BJ (cell line): ENCODE data around the gene CGREF1. TPM values are rescaled to one million over a fixed set of nuclear protein-coding genes. Genes with fewer than 3 reads are reported as not detected.

Experiments
- CTCF ChIA-PET: fragments of 350-600 bp; formaldehyde crosslinking; extraction: SDS; loops from one replicate; lab custom pipeline; 2021; ENCODE audit warnings: antibody characterized with exemption, inconsistent platforms; lab: Yijun Ruan, JAX
- POLR2A ChIA-PET: fragments of 300-600 bp; sonication (Branson Sonifier 250); formaldehyde crosslinking; extraction: SDS; loops from one replicate; lab custom pipeline; 2021; ENCODE audit warnings: antibody characterized with exemption; lab: Charles Lee
- DNase-seq: peaks from one replicate; pipeline ENCODE4 v3.0.0-alpha.2; 2011; ENCODE audit warnings: low read depth
- H3K27me3 ChIP-seq: 2 replicates; pipeline ENCODE4 v1.6.0; 2011; ENCODE audit warnings: low read length; ENCODE audit not compliant: control insufficient read depth, insufficient read depth
- H3K36me3 ChIP-seq: 2 replicates; pipeline ENCODE4 v1.5.1; 2011; ENCODE audit warnings: low read length; ENCODE audit not compliant: control insufficient read depth, insufficient read depth
- H3K4me3 ChIP-seq: 2 replicates; pipeline ENCODE4 v1.5.1; 2011; ENCODE audit warnings: low read depth, mild to moderate bottlenecking, control low read depth, low read length
- polyA plus RNA-seq: library from polyadenylated mRNA; depleted of rRNA; stranded (reverse); fragments of >200 nt; gene quantifications from 2 replicates; pipeline ENCODE4 v1.2.3, GENCODE V29; 2011
- TF ChIP-seq, protein P1 (sequence below): IDR thresholded peaks from 2 replicates; pipeline ENCODE4 v1.5.1; 2011; ENCODE audit warnings: low read depth, mild to moderate bottlenecking, control low read depth, inconsistent platforms, low read length, moderate library complexity; ENCODE audit not compliant: insufficient read depth

The CGREF1 gene
- polyA plus RNA-seq, 1 experiment: 6.9 TPM

DNA sequence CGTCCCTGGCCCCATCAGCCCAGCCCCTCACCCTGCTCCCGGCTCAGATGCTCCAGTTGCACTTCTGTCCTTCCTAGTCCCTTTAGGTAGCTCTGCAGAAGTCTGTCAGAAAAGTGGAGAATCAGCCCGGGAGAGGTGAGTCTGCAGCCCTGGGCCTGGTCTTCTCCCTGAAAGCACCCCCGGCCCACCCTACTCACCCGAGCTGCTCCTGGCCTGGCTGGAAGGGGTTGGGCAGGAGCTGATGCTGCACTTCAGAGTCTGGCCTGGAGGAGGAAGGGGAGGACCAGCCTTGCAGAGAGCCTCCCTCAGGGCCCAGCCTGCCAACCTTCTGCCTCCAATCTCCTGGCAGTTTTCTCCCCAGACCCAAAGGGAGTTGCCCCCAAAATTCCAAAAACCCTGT lies 16.6 kb downstream of the CGREF1 start:
- no peak overlapping the region for H3K4me3 ChIP-seq
- H3K36me3 ChIP-seq: no peaks in the 10 kb centered on the region
- CTCF ChIA-PET: interaction anchor here (0.6 to 8.0 kb wide), 10 partner anchors 64 to 448 kb away, joined by 3 to 94 read pairs (median 6); partner anchors contain the start of gene TRIM54
- no peak for DNase-seq
- POLR2A ChIA-PET: no interaction called here
- TF ChIP-seq, protein P1, sequence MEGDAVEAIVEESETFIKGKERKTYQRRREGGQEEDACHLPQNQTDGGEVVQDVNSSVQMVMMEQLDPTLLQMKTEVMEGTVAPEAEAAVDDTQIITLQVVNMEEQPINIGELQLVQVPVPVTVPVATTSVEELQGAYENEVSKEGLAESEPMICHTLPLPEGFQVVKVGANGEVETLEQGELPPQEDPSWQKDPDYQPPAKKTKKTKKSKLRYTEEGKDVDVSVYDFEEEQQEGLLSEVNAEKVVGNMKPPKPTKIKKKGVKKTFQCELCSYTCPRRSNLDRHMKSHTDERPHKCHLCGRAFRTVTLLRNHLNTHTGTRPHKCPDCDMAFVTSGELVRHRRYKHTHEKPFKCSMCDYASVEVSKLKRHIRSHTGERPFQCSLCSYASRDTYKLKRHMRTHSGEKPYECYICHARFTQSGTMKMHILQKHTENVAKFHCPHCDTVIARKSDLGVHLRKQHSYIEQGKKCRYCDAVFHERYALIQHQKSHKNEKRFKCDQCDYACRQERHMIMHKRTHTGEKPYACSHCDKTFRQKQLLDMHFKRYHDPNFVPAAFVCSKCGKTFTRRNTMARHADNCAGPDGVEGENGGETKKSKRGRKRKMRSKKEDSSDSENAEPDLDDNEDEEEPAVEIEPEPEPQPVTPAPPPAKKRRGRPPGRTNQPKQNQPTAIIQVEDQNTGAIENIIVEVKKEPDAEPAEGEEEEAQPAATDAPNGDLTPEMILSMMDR: no peak
- peaks cover 1% of the 10 kb centered on the region; the same call in 1 of the 2 replicates for H3K27me3 ChIP-seq

DNA sequence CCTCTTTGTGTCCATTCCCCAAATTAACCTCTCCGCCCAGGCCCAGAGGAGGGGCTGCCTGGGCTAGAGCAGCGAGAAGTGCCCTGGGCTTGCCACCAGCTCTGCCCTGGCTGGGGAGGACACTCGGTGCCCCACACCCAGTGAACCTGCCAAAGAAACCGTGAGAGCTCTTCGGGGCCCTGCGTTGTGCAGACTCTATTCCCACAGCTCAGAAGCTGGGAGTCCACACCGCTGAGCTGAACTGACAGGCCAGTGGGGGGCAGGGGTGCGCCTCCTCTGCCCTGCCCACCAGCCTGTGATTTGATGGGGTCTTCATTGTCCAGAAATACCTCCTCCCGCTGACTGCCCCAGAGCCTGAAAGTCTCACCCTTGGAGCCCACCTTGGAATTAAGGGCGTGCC lies 18.9 kb downstream of the CGREF1 start:
- ChIA-PET POLR2A (no interaction called here), CTCF (interaction anchor here (1.0 to 8.0 kb wide), 14 partner anchors 8 to 203 kb away, joined by 3 to 94 read pairs (median 6); partner anchors contain the start of genes ABHD1, KHK, PREB and TRIM54)
- TF ChIP-seq, protein P1: no peak
- DNase-seq: no peak
- no peaks in the 10 kb centered on the region for H3K36me3 ChIP-seq
- peaks cover 1% of the 10 kb centered on the region; the same call in 1 of the 2 replicates for H3K27me3 ChIP-seq
- H3K4me3 ChIP-seq: no peak overlapping the region

DNA sequence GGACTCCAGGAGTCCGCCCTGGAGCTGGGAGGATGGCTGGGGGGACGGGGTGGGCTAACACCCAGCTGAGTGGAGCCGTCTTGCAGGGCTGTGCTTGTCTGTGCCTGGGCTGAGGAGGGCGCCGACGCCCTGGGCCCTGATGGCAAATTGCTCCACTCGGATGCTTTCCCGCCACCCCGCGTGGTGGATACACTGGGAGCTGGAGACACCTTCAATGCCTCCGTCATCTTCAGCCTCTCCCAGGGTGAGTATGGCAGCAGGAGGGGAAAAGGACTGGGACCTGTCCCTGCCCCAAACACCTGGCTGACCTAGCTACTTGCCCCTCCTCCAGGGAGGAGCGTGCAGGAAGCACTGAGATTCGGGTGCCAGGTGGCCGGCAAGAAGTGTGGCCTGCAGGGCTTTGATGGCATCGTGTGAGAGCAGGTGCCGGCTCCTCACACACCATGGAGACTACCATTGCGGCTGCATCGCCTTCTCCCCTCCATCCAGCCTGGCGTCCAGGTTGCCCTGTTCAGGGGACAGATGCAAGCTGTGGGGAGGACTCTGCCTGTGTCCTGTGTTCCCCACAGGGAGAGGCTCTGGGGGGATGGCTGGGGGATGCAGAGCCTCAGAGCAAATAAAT lies 19.5 kb downstream of the CGREF1 start:
- peaks cover 1% of the 10 kb centered on the region; the same call in 1 of the 2 replicates for H3K27me3 ChIP-seq
- no peaks in the 10 kb centered on the region for H3K36me3 ChIP-seq
- no peak overlapping the region for H3K4me3 ChIP-seq
- CTCF ChIA-PET: interaction anchor here (0.7 to 8.0 kb wide), 20 partner anchors 8 to 298 kb away, joined by 3 to 94 read pairs (median 4); partner anchors contain the start of genes ABHD1, KHK, PREB and TRIM54
- POLR2A ChIA-PET: no interaction called here
- TF ChIP-seq, protein P1: no peak
- DNase-seq: no peak

DNA sequence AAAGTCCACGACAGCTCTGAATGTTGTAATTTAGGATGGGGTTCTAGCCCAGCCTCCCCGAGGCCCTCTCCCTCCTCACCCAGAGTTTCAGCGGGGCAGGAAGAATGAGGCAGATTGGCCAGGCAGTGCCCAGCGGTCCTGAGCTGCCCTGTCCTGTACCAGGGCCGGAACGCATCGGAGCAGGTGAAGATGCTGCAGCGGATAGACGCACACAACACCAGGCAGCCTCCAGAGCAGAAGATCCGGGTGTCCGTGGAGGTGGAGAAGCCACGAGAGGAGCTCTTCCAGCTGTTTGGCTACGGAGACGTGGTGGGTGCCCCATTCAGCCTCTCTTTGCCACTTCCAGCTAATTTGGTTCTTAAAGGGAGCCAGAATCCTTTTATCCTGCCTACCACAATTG lies 21.6 kb downstream of the CGREF1 start:
- Histone ChIP-seq H3K27me3 (peaks cover 1% of the 10 kb centered on the region; the same call in 1 of the 2 replicates), H3K4me3 (no peak overlapping the region), H3K36me3 (no peaks in the 10 kb centered on the region)
- DNase-seq: no peak
- TF ChIP-seq, protein P1: no peak
- ChIA-PET CTCF (interaction anchor here (1.1 to 8.0 kb wide), 14 partner anchors 8 to 206 kb away, joined by 3 to 94 read pairs (median 6); partner anchors contain the start of genes KHK and TRIM54), POLR2A (interaction anchor here (0.6 kb wide), 1 partner anchor 205 kb away, joined by 4 read pairs; no protein-coding TSS in a partner anchor)

DNA sequence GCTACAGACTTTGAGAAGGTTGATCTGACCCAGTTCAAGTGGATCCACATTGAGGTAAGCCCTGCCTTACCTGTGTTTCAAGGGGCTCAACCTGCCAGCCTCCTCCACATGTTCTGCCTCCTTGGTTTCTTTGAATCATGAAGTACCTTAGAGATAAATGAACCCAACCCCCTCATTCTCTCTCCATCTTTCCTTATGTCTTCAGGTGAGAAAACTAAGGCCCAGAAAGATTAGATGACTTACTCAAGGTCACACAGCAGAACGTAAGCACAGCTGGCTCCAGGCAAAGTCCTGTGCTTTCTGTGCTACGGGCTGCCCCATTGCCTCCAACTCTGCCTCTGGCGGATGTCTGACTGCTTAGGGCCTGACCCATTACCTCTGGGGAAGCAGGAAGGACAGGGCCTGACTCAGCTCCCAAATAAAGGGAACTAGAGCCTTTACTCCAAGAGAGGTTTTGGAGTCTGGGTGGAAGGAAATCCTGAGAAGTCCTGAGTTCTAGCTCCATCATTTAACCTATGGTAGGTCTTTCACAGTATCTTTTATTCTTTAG lies 22.1 kb downstream of the CGREF1 start:
- POLR2A ChIA-PET: interaction anchor here (0.6 kb wide), 1 partner anchor 206 kb away, joined by 4 read pairs; no protein-coding TSS in a partner anchor
- CTCF ChIA-PET: interaction anchor here (0.9 to 8.0 kb wide), 14 partner anchors 9 to 207 kb away, joined by 3 to 94 read pairs (median 6); partner anchors contain the start of genes KHK and TRIM54
- DNase-seq: no peak
- no peaks in the 10 kb centered on the region for H3K36me3 ChIP-seq
- peaks cover 1% of the 10 kb centered on the region; the same call in 1 of the 2 replicates for H3K27me3 ChIP-seq
- TF ChIP-seq, protein P1: no peak
- no peak overlapping the region for H3K4me3 ChIP-seq
